Endothelial cell of umbilical vein (primary cell): ENCODE results near the gene TMEM125. TPM values are rescaled to one million over a fixed set of nuclear protein-coding genes. Genes with fewer than 3 reads are reported as not detected.

Experiments
- BruUV-seq: library from RNA; stranded (reverse); fragments of 400-500 nt; replicated peaks from 2 replicates; lab custom pipeline; 2021; lab: Mats Ljungman, UMichigan
- CTCF ChIA-PET: fragments of 300-600, 350-600 bp; sonication (Branson Sonifier 250); formaldehyde crosslinking; loops from one replicate; lab custom pipeline; 2021; ENCODE audit warnings: antibody characterized with exemption, inconsistent platforms; lab: Charles Lee
- POLR2A ChIA-PET: fragments of 300-600, 350-600 bp; sonication (Branson Sonifier 250); formaldehyde crosslinking; loops from one replicate; lab custom pipeline; 2021; ENCODE audit warnings: antibody characterized with exemption, inconsistent platforms; lab: Charles Lee
- DNase-seq: peaks from one replicate; pipeline ENCODE4 v3.0.0-alpha.2; 2011; ENCODE audit warnings: low read depth, low spot score
- FAIRE-seq: peaks from 2 replicates; lab custom pipeline; 2011; peaks lifted over from hg19 to GRCh38; lab: Jason Lieb, UNC
- H2AFZ ChIP-seq: 2 replicates; pipeline ENCODE4 v1.6.0; 2012; ENCODE audit warnings: low read depth, low read length, control low read depth, inconsistent platforms
- H3K27ac ChIP-seq: 2 replicates; pipeline ENCODE4 v1.5.1; 2011; ENCODE audit warnings: low read depth, mild to moderate bottlenecking, control low read depth, low read length, moderate library complexity; ENCODE audit not compliant: insufficient read depth
- H3K27me3 ChIP-seq, 2 experiments: 2 replicates each; pipeline versions ENCODE4 v1.6.0 to v1.6.1; 2011; ENCODE audit warnings: low read length in 2 of 2, mixed read lengths in 1 of 2; ENCODE audit not compliant: control insufficient read depth in 2 of 2, insufficient read depth in 2 of 2
- H3K36me3 ChIP-seq, 2 experiments: 2 replicates in 1 of 2; 3 replicates in 1 of 2; pipeline ENCODE4 v1.5.1; 2011; ENCODE audit warnings: low read length in 2 of 2, mild to moderate bottlenecking in 1 of 2, moderate library complexity in 1 of 2; ENCODE audit not compliant: control insufficient read depth in 2 of 2, insufficient read depth in 2 of 2; ENCODE audit errors: extremely low read depth in 1 of 2
- H3K4me1 ChIP-seq: 3 replicates; pipeline ENCODE4 v1.5.1; 2011; ENCODE audit warnings: mild to moderate bottlenecking, low read length; ENCODE audit not compliant: control insufficient read depth, insufficient read depth; ENCODE audit errors: extremely low read depth
- H3K4me2 ChIP-seq: 2 replicates; pipeline ENCODE4 v1.6.1; 2011; ENCODE audit warnings: low read length, control low read depth, mixed read lengths; ENCODE audit not compliant: insufficient read depth
- H3K4me3 ChIP-seq, 3 experiments: fragments of 200-600 bp in 1 of 3; sonication (generic), shearing (Covaris generic) in 1 of 3; replicated peaks in 1 of 3; 2 replicates each; pipeline ENCODE4 v1.5.1; 2011 to 2016; ENCODE audit warnings: control low read depth in 3 of 3, low read length in 3 of 3, mild to moderate bottlenecking in 2 of 3, inconsistent platforms in 1 of 3, low read depth in 1 of 3, moderate library complexity in 1 of 3; ENCODE audit not compliant: insufficient read depth in 1 of 3
- H3K79me2 ChIP-seq: 2 replicates; pipeline ENCODE4 v1.6.0; 2012; ENCODE audit warnings: low read length, inconsistent platforms; ENCODE audit not compliant: control insufficient read depth, insufficient read depth
- H3K9ac ChIP-seq: replicated peaks from 2 replicates; pipeline ENCODE3; 2011; ENCODE audit warnings: low read length, control low read depth; ENCODE audit not compliant: insufficient read depth; ENCODE audit errors: extremely low read depth
- H3K9me1 ChIP-seq: replicated peaks from 3 replicates; pipeline ENCODE4 v1.6.0; 2011; ENCODE audit warnings: mild to moderate bottlenecking, low read length; ENCODE audit not compliant: control insufficient read depth, insufficient read depth; ENCODE audit errors: extremely low read depth
- H3K9me3 ChIP-seq: replicated peaks from 2 replicates; pipeline ENCODE4 v1.5.1; 2012; ENCODE audit warnings: low read length, inconsistent platforms; ENCODE audit not compliant: control insufficient read depth, insufficient read depth
- H4K20me1 ChIP-seq: replicated peaks from 2 replicates; pipeline ENCODE3; 2011; ENCODE audit warnings: mild to moderate bottlenecking, low read length; ENCODE audit not compliant: control insufficient read depth, insufficient read depth; ENCODE audit errors: extremely low read depth
- GATA2 ChIP-seq: IDR thresholded peaks from 2 replicates; pipeline ENCODE4 v1.7.0; 2011; ENCODE audit warnings: low read depth, mild to moderate bottlenecking, moderate library complexity, mixed read lengths, low read length; ENCODE audit not compliant: insufficient read length, insufficient read depth
- JUN ChIP-seq: IDR thresholded peaks from 2 replicates; pipeline ENCODE4 v1.6.1; 2011; ENCODE audit warnings: borderline replicate concordance, low read depth; ENCODE audit not compliant: insufficient read length, insufficient read depth
- POLR2A ChIP-seq: IDR thresholded peaks from 2 replicates; pipeline ENCODE4 v1.6.1; 2012; ENCODE audit warnings: low read depth, mild to moderate bottlenecking, control low read depth, low read length
- dilution Hi-C: fragments of 300-500 bp; cut with MboI; formaldehyde crosslinking; loops from one replicate; pipeline ENCODE4 v1.15.0; 2019; ENCODE audit warnings: low sequenced_read_pairs; ENCODE audit not compliant: extremely low pct_ligation_motif_present
- intact Hi-C: fragments of 100-400 bp; cut with micrococcal nuclease; formaldehyde crosslinking; loops from one replicate; pipeline ENCODE4 v1.10.0; 2022
- polyA plus RNA-seq, 4 experiments: library from polyadenylated mRNA; depleted of rRNA in 3 of 4; stranded (reverse) in 3 of 4; unstranded in 1 of 4; fragments of >200 nt; gene quantifications; 2 replicates each; pipeline versions ENCODE4 v1.2.1 to v1.2.3, GENCODE V29; 2011 to 2012; ENCODE audit warnings: missing spikeins in 1 of 4
- total RNA-seq: library from RNA; stranded (reverse); gene quantifications from 2 replicates; pipeline ENCODE4 v1.2.3, GENCODE V29; 2021
- TF ChIP-seq, protein P1 (sequence below), 2 donors: IDR thresholded peaks; 1 replicate in 1 of 2; 2 replicates in 1 of 2; pipeline ENCODE4 v1.5.1; 2011; ENCODE audit warnings: low read length in 2 of 2, mild to moderate bottlenecking in 2 of 2, moderate library complexity in 2 of 2, control low read depth in 1 of 2, inconsistent platforms in 1 of 2, low read depth in 1 of 2; ENCODE audit not compliant: insufficient read depth in 1 of 2; ENCODE audit errors: extremely low read depth in 1 of 2

TMEM125 gene
- total and polyA plus RNA-seq, 2 donors (not counting 3 experiments of a cell fraction or from before 2014, with no cell fraction given): 0.17 TPM; not detected in 1

DNA sequence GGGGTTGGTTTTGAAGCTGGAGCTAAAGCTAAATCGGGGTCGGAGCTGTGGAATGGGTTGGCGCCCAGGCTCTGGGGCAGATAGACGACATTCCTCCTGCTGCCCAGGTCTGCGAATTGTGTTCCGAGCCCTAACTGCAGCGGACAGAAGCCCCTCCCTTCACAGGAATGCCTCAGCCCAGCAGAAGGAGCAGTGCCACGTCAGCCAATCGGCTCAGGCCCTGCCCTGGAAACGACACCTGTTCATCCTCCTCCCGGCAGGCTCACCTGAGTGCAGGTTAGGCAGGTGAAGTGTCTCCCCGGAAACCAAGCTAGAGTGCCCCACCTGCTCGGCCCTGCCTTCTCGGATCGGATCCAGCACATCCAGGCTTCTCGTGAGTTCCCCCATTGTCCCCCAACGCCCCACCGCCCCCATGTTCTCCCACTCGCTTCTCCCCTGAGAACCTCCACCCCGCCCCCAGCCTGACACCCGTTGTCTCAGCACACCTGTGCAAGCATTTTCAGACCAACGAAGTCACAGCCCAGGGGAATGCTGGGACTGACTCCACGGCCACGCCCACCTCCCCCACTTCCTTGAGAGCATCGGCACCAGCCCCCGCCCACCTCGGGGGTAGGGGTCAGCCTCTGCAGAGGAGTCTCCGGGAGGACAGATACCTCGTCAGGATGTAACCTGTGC lies 775 bp downstream of the TMEM125 start:
- peaks cover 3% of the 10 kb centered on the region for H3K4me1 ChIP-seq
- POLR2A ChIA-PET: no interaction called here
- no peaks in the 10 kb centered on the region for H4K20me1 ChIP-seq
- no peak overlapping the region for H3K27ac ChIP-seq
- BruUV-seq: no TSS peak
- H2AFZ ChIP-seq: no peak overlapping the region
- H3K79me2 ChIP-seq: no peaks in the 10 kb centered on the region
- H3K36me3 ChIP-seq: no peaks in the 10 kb centered on the region
- dilution Hi-C loops (no loop called here), intact Hi-C loops (no loop called here)
- H3K9ac ChIP-seq: no peak overlapping the region
- H3K4me3 ChIP-seq: no peak overlapping the region
- FAIRE-seq (no peak), DNase-seq (no peak)
- H3K9me1 ChIP-seq: no peaks in the 10 kb centered on the region
- no peaks in the 10 kb centered on the region for H3K9me3 ChIP-seq
- CTCF ChIA-PET: no interaction called here
- no peak overlapping the region for H3K4me2 ChIP-seq
- TF ChIP-seq JUN (no peak), POLR2A (no peak), GATA2 (no peak)
- TF ChIP-seq, protein P1, sequence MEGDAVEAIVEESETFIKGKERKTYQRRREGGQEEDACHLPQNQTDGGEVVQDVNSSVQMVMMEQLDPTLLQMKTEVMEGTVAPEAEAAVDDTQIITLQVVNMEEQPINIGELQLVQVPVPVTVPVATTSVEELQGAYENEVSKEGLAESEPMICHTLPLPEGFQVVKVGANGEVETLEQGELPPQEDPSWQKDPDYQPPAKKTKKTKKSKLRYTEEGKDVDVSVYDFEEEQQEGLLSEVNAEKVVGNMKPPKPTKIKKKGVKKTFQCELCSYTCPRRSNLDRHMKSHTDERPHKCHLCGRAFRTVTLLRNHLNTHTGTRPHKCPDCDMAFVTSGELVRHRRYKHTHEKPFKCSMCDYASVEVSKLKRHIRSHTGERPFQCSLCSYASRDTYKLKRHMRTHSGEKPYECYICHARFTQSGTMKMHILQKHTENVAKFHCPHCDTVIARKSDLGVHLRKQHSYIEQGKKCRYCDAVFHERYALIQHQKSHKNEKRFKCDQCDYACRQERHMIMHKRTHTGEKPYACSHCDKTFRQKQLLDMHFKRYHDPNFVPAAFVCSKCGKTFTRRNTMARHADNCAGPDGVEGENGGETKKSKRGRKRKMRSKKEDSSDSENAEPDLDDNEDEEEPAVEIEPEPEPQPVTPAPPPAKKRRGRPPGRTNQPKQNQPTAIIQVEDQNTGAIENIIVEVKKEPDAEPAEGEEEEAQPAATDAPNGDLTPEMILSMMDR (IDR thresholded peaks at IDR 0.05; ENCODE audit: extremely low read depth in 1 of 2, insufficient read depth in 1 of 2, low read depth in 1 of 2, low read length in 2 of 2): no peak
- H3K27me3 ChIP-seq: peaks cover 0 to 2% of the 10 kb centered on the region in 2 experiments
